ENCODE data around the gene LDLRAD4.
"Not testable (repeated sequence)": the region's sequence is repeated elsewhere in the genome, so short reads cannot be mapped to it uniquely, and the experiment has no call there.

Gene LDLRAD4

GRCh38 chr18:13253786-13254688 is 35.5 kb downstream of the LDLRAD4 start:
- no peak for FAIRE-seq

- FAIRE-seq = no peak
Measured at GRCh38 chr18:13254971-13255927, 36.7 kb downstream of the LDLRAD4 start.

GRCh38 chr18:13256444-13257305 is 38.1 kb downstream of the LDLRAD4 start:
- no peak for FAIRE-seq

GRCh38 chr18:13257361-13257980 is 38.9 kb downstream of the LDLRAD4 start:
- FAIRE-seq = no peak

- FAIRE-seq = no peak
Measured at GRCh38 chr18:13258921-13259320, 40.4 kb downstream of the LDLRAD4 start.

GRCh38 chr18:13259701-13260100 is 41.1 kb downstream of the LDLRAD4 start:
- no peak for FAIRE-seq

GRCh38 chr18:13260197-13260934 is 41.8 kb downstream of the LDLRAD4 start:
- FAIRE-seq = no peak

- FAIRE-seq = no peak
Measured at GRCh38 chr18:13260935-13261640, 42.5 kb downstream of the LDLRAD4 start.

GRCh38 chr18:13261661-13262357 is 43.2 kb downstream of the LDLRAD4 start:
- no peak for FAIRE-seq

GRCh38 chr18:13262358-13262680 is 43.8 kb downstream of the LDLRAD4 start:
- FAIRE-seq = not testable (repeated sequence)

GRCh38 chr18:13262839-13263691 is 44.5 kb downstream of the LDLRAD4 start:
- FAIRE-seq = no peak

GRCh38 chr18:13264091-13265007 is 45.8 kb downstream of the LDLRAD4 start:
- no peak for FAIRE-seq

GRCh38 chr18:13265008-13265910 is 46.7 kb downstream of the LDLRAD4 start:
- FAIRE-seq = no peak

- FAIRE-seq = no peak
Measured at GRCh38 chr18:13265911-13266217, 47.3 kb downstream of the LDLRAD4 start.

- FAIRE-seq = no peak
Measured at GRCh38 chr18:13266218-13267100, 47.9 kb downstream of the LDLRAD4 start.

- FAIRE-seq = no peak
Measured at GRCh38 chr18:13267431-13267873, 48.9 kb downstream of the LDLRAD4 start.

Measured in endometrium (tissue), 2 donors.